GM18858 (cell line): Measurements from ENCODE around the gene RBBP4.
"Not testable (repeated sequence)": the region's sequence is repeated elsewhere in the genome, so short reads cannot be mapped to it uniquely, and the experiment has no call there.

ENCODE experiments used
- ATAC-seq: cut with Tn5 transposase; IDR thresholded peaks from one replicate; pipeline ENCODE4 v1.9.1; 2021; ENCODE audit not compliant: unreplicated experiment

The RBBP4 gene

DNA sequence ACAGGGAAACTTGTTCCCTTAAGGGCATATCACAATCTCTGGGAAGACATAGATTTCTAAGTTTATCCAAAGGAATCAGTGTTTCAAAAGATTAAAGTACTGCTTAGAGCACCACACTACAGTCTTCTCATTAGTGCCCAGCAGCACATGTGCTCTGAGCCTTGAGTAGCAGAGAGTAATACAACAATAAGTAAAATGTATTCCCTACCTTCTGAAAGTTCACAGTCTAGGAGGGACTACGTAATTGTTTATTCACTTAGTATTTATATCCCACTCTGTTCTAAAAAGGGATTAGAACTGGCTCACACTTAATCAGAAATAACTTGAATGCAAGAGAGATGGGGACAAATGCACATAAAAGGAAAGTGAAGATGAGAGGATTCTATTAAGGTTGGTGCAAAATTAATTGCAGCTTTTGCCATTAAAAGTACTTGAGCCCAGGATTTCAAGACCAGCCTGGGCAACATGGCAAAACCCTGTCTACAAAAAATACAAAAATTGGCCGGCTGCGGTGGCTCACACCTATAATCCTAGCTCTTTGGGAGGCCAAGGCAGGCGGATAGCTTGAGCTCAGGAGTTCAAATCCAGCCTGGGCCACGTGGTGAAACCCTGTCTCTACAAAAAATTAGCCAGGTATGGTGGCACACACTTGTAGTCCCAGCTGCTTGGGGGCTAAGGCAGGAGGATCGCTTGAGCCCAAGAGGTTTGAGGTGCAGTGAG, 42.6 kb downstream of the RBBP4 start:
- no peak for ATAC-seq

DNA sequence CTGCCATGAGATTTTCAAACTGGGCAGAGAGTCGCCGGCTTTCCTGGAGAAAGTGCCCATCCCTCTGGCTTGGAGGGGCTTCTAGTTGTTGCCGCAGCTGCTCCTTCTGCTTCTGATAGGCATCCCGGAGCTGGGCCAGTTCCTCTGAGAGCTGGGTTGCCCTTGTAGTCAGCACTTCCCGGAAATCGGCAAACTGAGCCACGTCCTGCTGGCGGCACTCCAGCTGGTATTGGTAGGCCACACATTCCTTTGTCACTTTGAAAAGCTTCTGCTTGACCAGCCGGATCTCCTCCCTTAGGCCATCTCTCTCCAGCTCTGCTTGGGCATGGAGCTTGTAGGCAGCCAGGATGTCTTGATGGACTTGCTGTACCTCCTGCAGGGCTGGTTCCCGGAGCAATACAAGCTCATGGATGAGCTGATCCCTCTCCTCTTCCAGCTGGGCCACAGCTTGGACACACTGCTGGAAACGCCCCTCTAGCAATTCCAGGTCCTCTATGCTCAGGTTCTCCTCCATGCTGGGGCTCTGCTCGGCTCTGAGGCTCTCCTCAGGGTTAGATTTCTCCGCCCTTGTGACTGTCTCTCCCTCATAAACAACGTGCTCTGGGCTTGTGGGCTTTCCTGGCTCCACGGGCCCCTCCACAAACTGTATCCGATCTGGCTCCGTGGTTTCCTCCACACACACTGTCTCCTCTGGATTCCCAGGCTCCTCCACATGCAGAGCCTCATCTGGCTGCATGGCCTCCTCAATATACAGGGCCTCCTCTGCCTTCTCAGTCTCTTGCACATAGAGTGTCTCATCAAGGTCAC, 44.3 kb downstream of the RBBP4 start:
- no peak for ATAC-seq

DNA sequence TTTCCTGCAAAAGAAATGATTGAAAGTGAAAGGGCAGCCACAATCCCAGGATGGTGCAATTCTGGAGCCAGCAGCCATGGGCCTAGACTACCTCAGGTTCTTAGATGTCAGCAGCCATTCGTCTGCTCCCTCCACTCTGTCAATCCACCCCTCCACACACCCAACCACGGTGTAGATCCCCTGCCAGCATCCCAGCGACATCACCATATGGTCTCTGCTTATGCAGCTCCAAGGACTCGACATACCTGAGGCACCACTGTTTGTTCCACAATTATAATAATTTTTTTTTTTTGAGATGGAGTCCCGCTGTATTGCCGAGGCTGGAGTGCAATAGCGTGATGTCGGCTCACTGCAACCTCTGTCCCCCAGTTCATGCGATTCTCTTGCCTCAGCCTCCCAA, 45.0 kb downstream of the RBBP4 start:
- no peak for ATAC-seq

DNA sequence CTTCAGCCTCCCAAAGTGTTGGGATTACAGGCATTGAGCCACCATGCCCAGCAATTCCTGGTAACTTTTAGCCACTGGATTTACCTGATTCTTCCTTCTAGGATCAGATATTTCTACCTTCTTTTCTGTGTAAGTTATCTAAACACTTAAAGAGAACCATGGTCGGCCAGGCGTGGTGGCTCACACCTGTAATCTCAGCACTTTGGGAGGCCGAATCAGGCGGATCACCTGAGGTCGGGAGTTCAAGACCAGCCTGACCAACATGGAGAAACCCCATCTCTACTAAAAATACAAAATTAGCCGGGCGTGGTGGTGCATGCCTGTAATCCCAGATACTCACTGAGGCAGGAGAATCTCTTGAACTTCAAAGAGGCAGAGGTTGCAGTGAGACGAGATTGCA, 46.0 kb downstream of the RBBP4 start:
- ATAC-seq, result not testable (repeated sequence)

DNA sequence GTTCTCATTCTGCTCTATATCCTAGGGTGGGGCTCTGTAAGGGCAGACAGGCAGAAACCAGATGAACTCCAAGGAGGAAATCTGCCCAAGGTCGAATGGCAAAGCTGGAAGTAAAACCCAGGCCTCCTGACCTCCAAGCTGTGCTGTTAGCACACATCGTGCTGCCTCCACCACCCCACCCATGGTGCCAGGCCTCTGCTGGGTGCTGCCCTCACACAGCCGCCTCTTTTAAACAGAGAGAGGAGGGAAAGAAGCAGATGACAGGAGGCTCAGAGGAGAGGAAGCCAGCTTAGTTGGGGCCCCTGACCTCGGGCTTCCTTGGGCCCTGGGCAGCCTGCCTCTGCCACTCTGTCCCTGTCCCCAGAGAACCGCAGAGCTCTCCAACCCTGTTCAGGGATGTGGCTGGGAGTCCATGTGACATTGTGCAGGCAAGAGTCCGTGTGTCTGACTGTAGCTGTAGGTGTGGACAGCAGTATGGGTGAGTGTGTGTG, 50.5 kb downstream of the RBBP4 start:
- no peak for ATAC-seq

DNA sequence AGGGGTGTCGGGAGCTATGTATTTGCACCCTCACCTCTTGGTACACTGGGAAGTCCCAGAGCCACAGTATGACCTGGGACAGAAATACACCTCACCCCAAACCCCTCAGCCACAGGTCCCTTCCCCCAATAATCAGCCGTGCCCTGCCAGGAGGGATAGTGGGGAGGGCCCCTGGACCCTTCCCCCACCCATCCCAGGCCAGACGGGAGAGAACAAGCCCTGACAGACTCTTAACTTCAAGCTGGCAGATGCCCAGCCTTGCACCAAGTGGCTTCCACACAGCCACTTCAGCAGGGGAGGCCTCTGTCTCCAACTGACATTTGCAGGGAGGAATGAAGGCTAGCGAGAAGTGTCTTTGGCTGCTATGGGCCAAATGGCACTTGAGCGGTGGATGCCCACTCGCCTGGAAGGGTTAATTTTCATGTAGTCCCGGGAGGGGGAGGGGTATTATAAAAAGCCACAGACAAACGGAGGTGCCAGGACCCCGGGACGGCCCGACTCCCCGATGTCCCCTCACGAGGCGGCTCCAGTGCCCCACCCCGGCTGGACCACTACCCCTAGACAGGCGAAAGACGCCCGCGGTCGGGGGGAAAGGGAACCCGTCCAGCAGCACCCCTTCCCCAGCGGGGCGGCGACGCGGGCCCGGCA, 51.1 kb downstream of the RBBP4 start:
- no peak for ATAC-seq

DNA sequence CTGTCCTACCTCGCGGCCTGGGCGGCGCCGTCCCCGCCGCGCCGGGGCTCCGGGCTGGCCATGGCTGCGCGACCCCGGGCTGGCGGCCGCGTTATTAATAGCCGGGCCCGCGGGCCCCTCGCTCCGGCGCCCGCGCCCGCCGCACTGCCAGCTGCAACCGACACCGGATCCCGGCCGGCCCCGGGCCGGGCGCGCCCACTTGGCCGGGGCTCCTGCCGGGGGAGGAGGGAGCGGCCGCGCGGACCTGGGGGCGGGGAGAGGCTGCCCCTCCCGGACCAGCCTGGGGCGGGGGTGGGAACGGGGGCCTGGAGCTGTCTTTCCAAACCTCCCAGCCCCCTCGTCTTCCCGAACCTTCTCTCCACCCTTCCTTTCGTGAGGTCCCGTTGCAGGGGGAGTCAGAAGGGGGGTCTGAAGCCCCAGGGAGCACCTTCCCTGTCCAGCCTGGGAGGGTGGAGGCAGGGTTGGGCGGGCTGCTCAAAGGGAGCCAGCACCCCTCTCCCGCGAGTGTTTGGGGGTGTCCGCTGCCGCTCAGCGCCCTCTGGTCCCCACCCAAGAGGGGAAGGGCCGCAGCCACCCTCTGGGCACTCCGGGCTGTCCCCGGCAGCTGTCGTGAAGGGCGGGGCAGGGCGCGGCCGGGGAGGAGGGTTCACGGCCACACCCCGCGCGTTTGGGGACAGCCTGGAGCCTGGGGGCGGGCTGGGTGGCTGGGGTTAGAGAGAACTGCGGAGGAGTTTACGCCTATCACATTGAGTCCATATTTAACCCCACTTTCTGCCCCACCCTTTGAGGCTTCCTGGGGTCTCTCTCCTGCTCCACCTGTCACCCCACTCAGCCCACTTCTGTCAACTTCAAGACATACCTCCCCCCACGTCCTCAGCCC, 51.8 kb downstream of the RBBP4 start, which contains the start of gene SYNC:
Gene SYNC (minus strand): TSS at position 172 of the 880 bp plus-strand sequence. CDS start 110 bp downstream, at position 62.
- no peak for ATAC-seq

DNA sequence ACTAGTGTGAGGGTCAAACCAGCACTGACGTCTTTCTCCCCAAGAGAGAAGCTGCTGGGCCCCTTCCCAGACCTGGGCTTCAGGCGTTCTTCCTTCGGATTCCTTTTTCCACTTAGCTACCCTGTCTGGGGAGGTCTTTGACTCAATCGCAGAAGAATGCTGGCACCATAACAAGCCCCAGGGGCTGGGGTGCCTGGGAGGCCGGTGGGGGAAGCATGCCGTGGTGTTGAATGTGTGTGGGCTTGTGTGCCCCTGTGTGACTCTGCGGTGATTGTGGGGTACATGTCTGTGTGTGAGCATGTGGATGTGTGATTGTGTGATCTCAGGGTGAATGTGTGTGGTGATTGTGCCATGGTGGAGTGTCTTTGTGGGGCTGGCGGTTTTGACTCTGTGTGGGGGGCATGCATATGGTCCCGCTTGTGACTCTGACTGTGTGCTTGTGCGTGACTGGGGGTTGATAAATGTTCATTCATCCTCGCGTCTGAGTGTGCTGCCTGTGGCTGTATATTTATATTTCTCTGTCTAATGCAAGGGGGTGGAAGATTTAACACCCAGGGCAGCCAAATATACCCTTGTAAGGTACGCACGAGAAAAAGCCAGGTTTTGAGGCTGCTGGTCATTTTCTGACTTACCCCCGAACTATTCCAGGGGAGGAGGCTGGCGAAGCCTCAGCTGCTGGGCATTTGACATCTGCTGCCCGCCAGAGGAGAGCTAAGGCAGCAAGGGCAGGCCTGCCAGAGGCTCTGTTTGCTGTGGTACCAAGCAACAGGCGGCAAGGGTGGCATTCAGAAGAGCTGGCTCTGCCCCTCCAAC, 52.7 kb downstream of the RBBP4 start:
- ATAC-seq, result no peak

DNA sequence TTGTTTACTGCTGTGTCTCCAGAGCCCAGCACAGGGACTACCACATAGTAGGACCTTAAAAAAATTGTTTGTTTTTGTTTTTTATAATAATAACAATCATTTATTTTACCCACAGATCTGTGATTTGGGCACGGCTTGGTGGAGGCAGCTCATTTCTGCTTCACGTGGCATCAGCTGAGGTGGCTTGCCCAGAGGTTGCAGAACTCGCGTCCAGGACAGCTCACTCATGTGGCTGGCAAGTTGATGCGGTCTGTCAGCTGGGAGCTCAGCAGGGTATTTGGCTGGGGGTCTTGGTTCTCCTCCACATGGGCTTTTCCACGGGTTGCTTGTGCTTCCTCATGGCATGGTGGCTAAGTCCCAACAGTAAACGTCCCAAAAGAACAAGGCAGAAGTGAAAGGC, 54.5 kb downstream of the RBBP4 start:
- ATAC-seq, result no peak

DNA sequence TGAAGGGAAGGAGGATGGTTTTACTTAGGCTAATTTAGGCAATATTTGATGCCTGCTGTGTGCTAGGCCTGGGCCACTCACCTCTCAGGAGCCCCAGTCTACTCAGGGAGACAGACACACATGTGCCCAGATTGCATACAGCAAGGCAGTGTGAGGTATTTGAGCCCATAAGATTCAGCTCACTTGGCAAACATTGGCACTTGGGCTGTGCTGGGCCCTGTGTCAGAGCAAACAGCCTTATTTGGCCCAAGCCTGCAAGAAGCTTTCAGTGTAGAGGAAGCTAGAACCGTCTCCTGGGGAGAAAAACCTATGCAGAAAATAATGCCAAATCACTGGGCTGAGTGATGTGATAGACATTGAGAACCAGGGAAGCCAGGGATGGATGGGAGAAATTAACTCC, 55.5 kb downstream of the RBBP4 start:
- no peak for ATAC-seq

DNA sequence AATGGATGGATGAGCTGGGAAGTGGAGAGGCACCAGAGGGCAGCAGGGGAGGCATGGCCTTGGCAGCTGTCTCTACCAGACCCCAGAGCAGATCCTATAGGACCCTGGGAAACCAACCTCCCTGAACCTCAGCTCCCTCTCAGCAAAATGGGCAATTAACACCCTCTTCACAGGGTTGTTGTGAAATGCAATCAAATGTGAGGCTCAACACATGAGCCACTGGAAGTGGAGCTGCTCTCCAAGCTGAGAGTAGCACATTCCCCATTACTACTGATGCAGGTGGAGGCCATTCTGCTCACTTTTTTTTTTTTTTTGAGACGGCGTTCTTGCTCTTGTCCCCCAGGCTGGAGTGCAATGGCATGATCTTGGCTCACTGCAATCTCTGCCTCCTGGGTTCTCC, 58.1 kb downstream of the RBBP4 start:
- ATAC-seq, result no peak

DNA sequence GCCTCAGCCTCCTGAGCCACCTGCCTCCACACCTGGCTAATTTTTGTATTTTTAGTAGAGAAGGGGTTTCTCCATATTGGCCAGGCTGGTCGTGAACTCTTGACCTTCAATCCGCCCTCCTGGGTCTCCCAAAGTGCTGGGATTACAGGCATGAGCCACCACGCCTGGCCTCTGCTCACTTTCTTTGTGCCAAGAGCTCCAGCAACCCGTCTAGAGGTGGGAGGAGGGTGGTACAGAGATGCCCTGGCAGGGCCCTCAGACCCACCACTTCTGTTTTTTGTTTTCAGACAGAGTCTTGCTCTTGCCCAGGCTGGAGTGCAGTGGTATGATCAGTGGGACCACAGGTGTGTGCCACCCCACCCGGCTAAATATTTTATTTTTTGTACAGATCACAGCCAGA, 58.5 kb downstream of the RBBP4 start:
- ATAC-seq, result no peak

DNA sequence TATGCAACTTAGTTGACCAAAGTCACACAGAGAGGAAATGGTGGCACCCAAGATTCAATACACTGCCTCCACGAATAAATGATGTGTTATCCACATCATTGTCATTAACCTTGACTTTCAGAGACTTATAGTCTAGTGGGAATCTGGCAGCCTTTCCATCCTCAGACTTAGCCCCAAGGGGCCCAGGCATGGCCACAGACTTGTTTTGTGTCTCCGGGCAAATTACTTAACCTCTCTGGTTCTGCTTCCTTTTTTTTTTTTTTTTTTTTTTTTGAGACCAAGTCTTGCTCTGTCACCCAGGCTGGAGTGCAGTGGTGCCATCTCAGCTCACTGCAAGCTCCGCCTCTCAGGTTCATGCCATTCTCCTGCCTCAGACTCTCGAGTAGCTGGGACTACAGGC, 60.2 kb downstream of the RBBP4 start:
- ATAC-seq, result not testable (repeated sequence)

DNA sequence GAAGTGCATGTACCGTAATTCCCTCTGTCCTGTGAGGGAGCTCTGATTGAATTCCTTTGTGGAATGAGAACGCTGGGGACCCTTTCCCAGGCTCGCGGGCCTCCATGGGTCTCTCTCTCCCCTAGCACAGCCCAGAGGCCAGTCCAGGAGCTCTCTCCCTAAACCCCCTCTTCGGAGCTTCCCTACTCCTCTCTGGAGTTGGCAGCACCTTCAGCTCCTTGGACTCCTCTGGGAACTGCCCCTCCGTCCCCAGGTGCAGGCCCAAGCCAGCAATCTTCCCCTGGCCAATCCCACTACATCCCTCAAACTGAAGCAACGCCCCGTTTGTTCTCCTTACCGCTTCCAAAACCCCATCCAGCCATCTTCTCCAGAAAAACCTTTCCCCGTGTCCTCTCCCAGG, 62.1 kb downstream of the RBBP4 start:
- no peak for ATAC-seq

DNA sequence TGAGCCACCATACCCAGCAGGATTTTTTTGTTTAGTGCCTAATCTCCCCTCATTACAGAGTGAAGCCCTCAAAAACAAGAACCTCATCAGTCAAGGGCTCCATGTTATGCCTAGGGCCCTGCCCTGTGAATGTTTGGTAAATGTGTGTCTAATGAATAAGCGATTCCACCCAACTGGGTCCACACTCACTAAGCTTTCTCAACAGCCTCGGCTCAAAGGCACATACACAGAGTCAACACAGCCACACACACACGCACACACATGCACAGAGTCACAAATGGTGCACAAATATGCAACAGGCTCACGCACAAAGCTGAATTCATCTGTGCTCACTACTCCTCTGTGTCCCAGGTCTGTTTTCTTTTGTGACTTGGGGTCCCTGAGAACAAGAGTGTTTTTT, 63.3 kb downstream of the RBBP4 start:
- no peak for ATAC-seq

DNA sequence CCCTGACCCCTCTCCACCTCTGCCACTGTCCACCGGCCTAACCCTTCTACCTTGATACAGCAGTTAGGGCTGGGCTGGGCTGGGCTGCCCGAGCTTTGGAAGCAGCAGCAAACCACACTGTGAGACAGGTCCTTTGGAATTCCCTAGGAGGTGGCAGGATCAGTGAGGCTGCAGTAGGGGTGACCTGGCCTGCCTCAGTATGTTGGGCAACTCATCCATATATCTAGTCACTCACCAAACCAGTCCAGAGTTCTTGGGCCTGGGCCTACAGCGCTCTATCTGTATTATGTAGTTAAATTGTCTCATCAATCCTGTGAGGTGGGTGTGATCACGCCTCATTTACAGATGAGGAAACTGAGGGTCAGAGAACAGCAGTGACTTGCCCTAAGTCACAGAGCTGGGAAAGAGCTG, 64.9 kb downstream of the RBBP4 start:
- ATAC-seq, result no peak

DNA sequence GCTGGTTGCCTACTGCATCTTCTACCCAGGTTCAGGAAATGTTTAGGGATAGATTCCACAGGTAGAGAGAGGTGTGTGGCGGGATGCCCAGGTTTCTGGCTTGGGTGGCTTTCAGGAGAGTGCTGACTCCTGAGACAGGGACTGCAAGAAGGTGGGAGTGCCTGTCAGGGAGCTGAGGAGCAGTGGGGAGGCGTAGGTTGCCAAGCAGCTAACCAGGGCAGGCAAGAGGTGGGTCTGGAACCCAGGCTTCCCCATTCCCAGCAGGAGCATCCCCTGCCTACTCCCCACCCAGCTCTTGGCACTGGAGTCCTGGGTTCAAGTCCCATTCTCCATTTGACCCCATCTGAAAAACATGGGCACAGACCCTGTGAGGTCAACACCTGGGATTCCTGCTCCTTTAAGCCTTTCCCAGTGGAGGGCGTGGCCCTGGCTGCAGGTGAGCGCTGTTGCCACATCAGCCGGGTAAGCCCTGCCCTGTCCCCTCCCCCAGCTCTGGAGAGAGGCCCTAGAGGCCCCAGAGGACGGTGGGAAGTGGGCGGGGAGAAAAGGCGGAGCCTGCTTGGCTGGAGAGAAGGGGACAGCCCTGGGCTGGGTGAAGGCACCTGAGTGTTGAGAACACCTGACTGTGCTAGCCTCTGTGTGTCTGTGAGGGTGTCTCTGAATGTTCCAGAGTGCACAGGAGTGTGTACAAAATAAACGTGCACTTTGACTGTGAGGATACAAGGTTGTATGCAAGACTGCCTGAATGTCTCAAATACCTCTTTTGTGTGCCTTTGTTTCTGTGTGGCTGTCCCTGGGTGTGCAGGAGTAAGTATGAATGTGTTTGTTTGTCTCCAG, 65.5 kb downstream of the RBBP4 start:
- no peak for ATAC-seq

DNA sequence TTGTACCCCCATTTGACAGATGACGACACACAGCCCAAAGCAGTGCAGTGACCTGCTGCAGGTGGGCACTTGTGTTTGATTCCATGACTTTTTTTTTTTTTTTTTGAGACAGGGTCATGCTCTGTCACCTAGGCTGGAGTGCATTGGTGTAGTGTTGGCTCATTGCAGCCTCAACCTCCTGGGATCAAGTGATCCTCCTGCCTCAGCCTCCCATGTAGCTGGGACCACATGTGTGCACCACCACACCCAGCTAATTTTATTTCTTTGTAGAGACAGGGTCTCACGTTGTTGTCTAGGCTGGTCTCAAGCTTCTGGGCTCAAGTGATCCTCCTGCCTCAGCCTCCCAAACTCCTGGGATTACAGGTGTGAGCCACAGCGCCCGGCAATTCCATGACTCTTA, 66.5 kb downstream of the RBBP4 start:
- no peak for ATAC-seq

DNA sequence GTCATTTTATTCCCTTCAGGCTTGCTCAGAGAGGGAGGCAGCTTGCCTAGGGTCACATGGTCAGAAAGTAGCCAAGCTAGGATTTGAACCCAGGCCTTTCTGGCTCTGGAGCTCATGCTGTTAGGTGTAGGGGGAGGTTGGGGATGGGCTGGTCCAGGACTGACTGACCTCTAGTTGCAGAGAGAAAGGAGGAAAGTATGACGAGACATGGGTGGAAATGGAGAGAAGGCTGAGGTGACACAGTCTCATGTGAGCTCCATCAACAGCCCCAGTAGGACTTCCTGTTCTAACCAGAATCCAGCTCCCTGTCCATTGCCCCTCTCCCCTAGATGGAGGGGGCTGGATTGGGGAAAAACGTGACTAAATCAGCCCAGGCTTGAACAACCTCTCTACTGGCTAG, 67.0 kb downstream of the RBBP4 start:
- no peak for ATAC-seq
